NCI-H82 treated with DMSO at 0.1 percent for 48 hours (cell line): ENCODE measurements around the gene FAM174B.

Source experiments
- DNase-seq: peaks from one replicate; lab custom pipeline; 2025; ENCODE audit not compliant: unreplicated experiment; lab: John Stamatoyannopoulos, UW

The FAM174B gene

GRCh38 chr15:92574566-92574965, 81.0 kb downstream of the FAM174B start:
- DNase-seq, result no peak

- DNase-seq, result no peak
Measured at GRCh38 chr15:92574161-92574560, 81.4 kb downstream of the FAM174B start.

- no peak for DNase-seq
Measured at GRCh38 chr15:92571824-92572223, 83.8 kb downstream of the FAM174B start.

- DNase-seq, result no peak
Measured at GRCh38 chr15:92570391-92570790, 85.2 kb downstream of the FAM174B start.

- no peak for DNase-seq
Measured at GRCh38 chr15:92569778-92570177, 85.8 kb downstream of the FAM174B start.
